GM12878 (cell line): Measurements from ENCODE around the gene WFS1. TPM values are rescaled to one million over a fixed set of nuclear protein-coding genes. Genes with fewer than 3 reads are reported as not detected.

ENCODE experiments used
- ATAC-seq: fragments of 200-7000 bp; cut with Tn5 transposase; 3 replicates; pipeline ENCODE4 v1.9.1; 2020; ENCODE audit warnings: mild to moderate bottlenecking, moderate library complexity
- BruUV-seq: library from RNA; stranded (reverse); fragments of 400-500 nt; replicated peaks from 2 replicates; lab custom pipeline; 2021; lab: Mats Ljungman, UMichigan
- CTCF ChIA-PET: fragments of 300-600 bp; sonication (Branson Sonifier 250); formaldehyde crosslinking; extraction: SDS; loops from one replicate; lab custom pipeline; 2021; ENCODE audit warnings: inconsistent platforms; lab: Yijun Ruan, JAX
- POLR2A ChIA-PET: fragments of 350-600 bp; formaldehyde crosslinking; extraction: SDS; loops from one replicate; lab custom pipeline; 2021; ENCODE audit warnings: inconsistent platforms; lab: Charles Lee
- RAD21 ChIA-PET: fragments of 300-600 bp; sonication (Branson Sonifier 250); formaldehyde crosslinking; loops from one replicate; lab custom pipeline; 2023; ENCODE audit warnings: antibody characterized with exemption; ENCODE audit not compliant: unreplicated experiment; lab: Charles Lee
- SMC1A ChIA-PET: fragments of 300-600 bp; sonication (Branson Sonifier 250); formaldehyde crosslinking; loops from one replicate; lab custom pipeline; 2023; ENCODE audit not compliant: unreplicated experiment, uncharacterized antibody; lab: Charles Lee
- DNase-seq: peaks from one replicate; pipeline ENCODE4 v3.0.0-alpha.2; 2011; ENCODE audit warnings: low read depth, low spot score
- FAIRE-seq: peaks from 3 replicates; lab custom pipeline; 2011; peaks lifted over from hg19 to GRCh38; lab: Jason Lieb, UNC
- H2AFZ ChIP-seq: 2 replicates; pipeline ENCODE4 v1.6.0; 2011; ENCODE audit warnings: low read depth, low read length, control low read depth; ENCODE audit not compliant: control insufficient read depth
- H3K27ac ChIP-seq: 2 replicates; pipeline ENCODE4 v1.5.1; 2011; ENCODE audit warnings: control low read depth; ENCODE audit not compliant: control insufficient read depth, insufficient read depth
- H3K27me3 ChIP-seq, 2 experiments: replicated peaks in 1 of 2; 2 replicates each; pipeline versions ENCODE4 v1.6.0 to v1.6.1; 2011; ENCODE audit warnings: low read length in 1 of 2; ENCODE audit not compliant: control insufficient read depth in 2 of 2, insufficient read depth in 2 of 2
- H3K36me3 ChIP-seq, 2 experiments: 2 replicates each; pipeline ENCODE4 v1.5.1; 2011; ENCODE audit warnings: low read length in 1 of 2; ENCODE audit not compliant: control insufficient read depth in 2 of 2, insufficient read depth in 2 of 2
- H3K4me1 ChIP-seq: 2 replicates; pipeline ENCODE4 v1.6.1; 2011; ENCODE audit warnings: mild to moderate bottlenecking, low read length, moderate library complexity, mixed read lengths; ENCODE audit not compliant: control insufficient read depth, insufficient read depth
- H3K4me2 ChIP-seq: 2 replicates; pipeline ENCODE4 v1.6.0; 2011; ENCODE audit warnings: control low read depth; ENCODE audit not compliant: control insufficient read depth, insufficient read depth
- H3K4me3 ChIP-seq: fragments of 200-600 bp; sonication (generic); 2 replicates; pipeline ENCODE4 v1.5.1; 2016
- H3K79me2 ChIP-seq: 2 replicates; pipeline ENCODE4 v1.6.0; 2011; ENCODE audit warnings: low read length; ENCODE audit not compliant: control insufficient read depth, insufficient read depth
- H3K9ac ChIP-seq: 2 replicates; pipeline ENCODE4 v1.8.0; 2011; ENCODE audit warnings: low read length, control low read depth, mixed read lengths; ENCODE audit not compliant: control insufficient read depth, insufficient read depth
- H3K9me3 ChIP-seq: replicated peaks from 3 replicates; pipeline ENCODE4 v1.5.1; 2011; ENCODE audit warnings: mild to moderate bottlenecking, low read length; ENCODE audit not compliant: control insufficient read depth, insufficient read depth
- H4K20me1 ChIP-seq: 2 replicates; pipeline ENCODE4 v1.6.0; 2011; ENCODE audit not compliant: control insufficient read depth, insufficient read depth
- CHD1 ChIP-seq: IDR thresholded peaks from 2 replicates; pipeline ENCODE4 v1.6.1; 2012; ENCODE audit warnings: low read depth, low read length, improper control_type of control experiment
- HDGF ChIP-seq: fragments of 450-650 bp; IDR thresholded peaks from 2 replicates; pipeline ENCODE4 v1.6.1; 2016; ENCODE audit warnings: antibody characterized with exemption
- IKZF2 ChIP-seq, 2 experiments: fragments of 450-650 bp; IDR thresholded peaks; 2 replicates each; pipeline ENCODE4 v1.6.1; 2017; ENCODE audit warnings: mild to moderate bottlenecking in 2 of 2, moderate library complexity in 2 of 2
- MXI1 ChIP-seq: fragments of 150-350 bp; IDR thresholded peaks from 2 replicates; pipeline ENCODE4 v1.6.1; 2011; ENCODE audit warnings: low read depth, mild to moderate bottlenecking, inconsistent platforms, low read length, improper control_type of control experiment
- SRF ChIP-seq, 2 experiments: IDR thresholded peaks; 2 replicates each; pipeline ENCODE4 v1.6.1; 2011; ENCODE audit warnings: low read depth in 2 of 2, low read length in 2 of 2, mild to moderate bottlenecking in 1 of 2, moderate library complexity in 1 of 2
- STAT3 ChIP-seq: IDR thresholded peaks from 2 replicates; pipeline ENCODE4 v1.6.1; 2011; ENCODE audit warnings: low read depth, low read length, improper control_type of control experiment
- WGBS: methylation state at CpG from one replicate; pipeline ENCODE4 v1.1.6; 2016; ENCODE audit warnings: low lambda C conversion rate; ENCODE audit not compliant: insufficient replicate concordance, insufficient coverage; ENCODE audit errors: missing lambda C conversion rate; 5-methylcytosine and 5-hydroxymethylcytosine counted together
- in situ Hi-C: fragments of 300-500 bp; cut with MboI; formaldehyde crosslinking; loops from 9 replicates; pipeline ENCODE4 v1.14.3; 2018; ENCODE audit warnings: mixed read lengths
- intact Hi-C: fragments of 100-400 bp; cut with micrococcal nuclease; formaldehyde crosslinking; loops from one replicate; pipeline ENCODE4 v1.14.2; 2022; ENCODE audit not compliant: unreplicated experiment
- polyA plus RNA-seq, 11 experiments: library from polyadenylated mRNA; depleted of rRNA in 4 of 11; unstranded in 6 of 11; stranded (reverse) in 5 of 11; fragments of >200 nt; fragmentation: Nextera tagmentation in 4 of 11; fragmentation: Illumina TruSeq in 1 of 11; extraction: Ambion mirVana in 4 of 11; extraction: Trizol in 1 of 11; gene quantifications; 1 replicate in 1 of 11; 2 replicates in 10 of 11; pipeline versions ENCODE4 v1.2.1 to v1.2.3, GENCODE V29; 2011 to 2016; ENCODE audit warnings: inconsistent platforms in 2 of 11, missing spikeins in 2 of 11, low read depth in 1 of 11
- total RNA-seq, 4 experiments: library from RNA; depleted of rRNA in 3 of 4; stranded (reverse); fragments of >200 nt in 3 of 4; fragmentation: Illumina TruSeq in 1 of 4; extraction: Trizol in 1 of 4; gene quantifications; 2 replicates each; pipeline versions ENCODE4 v1.2.1 to v1.2.3, GENCODE V29; 2013 to 2021
- TF ChIP-seq, protein P1 (sequence below): IDR thresholded peaks from 2 replicates; pipeline ENCODE4 v1.6.1; 2011; ENCODE audit warnings: low read depth, mild to moderate bottlenecking, low read length, moderate library complexity, borderline replicate concordance; ENCODE audit errors: extremely low read depth

Gene WFS1
- total and polyA plus RNA-seq, 10 of the 15 experiments (the other 5 are each of a cell fraction or from before 2014, with no cell fraction given), result 0.31 to 4.7 (median 2.0) TPM

DNA sequence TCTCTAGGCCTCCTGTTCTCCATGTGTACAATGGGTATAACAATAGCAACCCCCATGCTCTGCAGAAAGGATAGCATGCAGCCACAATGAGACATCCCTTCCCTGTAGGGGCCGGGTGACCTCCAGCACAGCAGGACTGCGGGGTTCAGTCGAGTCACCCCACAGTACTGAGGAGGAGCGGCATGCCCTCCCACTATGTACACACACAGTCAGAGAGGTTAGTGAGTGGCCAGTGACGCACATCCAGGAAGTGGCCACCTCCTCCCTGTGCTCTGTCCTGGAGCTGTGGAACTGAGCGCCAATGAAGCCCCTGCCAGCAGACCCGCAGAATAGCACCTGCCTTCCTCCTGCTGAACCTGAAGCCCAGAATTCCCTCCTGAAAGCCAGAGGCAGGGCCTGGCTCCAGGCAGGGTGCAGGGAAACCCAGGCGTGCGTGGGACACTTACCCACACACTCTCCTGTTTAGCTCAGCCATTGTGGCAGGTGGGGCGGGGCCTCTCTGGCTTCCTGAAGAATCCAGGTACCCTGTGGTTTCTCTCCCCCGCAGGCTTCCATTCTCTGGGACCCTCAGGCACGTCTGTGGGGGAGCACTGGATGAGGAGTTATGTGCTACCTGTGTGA, 50.0 kb downstream of the WFS1 start (continued):
- TF ChIP-seq MXI1 (no peak), CHD1 (no peak), IKZF2 (IDR thresholded peaks at IDR 0.05) (no peak), HDGF (no peak), SRF (IDR thresholded peaks at IDR 0.05; ENCODE audit: low read depth in 2 of 2, low read length in 2 of 2) (no peak)

DNA sequence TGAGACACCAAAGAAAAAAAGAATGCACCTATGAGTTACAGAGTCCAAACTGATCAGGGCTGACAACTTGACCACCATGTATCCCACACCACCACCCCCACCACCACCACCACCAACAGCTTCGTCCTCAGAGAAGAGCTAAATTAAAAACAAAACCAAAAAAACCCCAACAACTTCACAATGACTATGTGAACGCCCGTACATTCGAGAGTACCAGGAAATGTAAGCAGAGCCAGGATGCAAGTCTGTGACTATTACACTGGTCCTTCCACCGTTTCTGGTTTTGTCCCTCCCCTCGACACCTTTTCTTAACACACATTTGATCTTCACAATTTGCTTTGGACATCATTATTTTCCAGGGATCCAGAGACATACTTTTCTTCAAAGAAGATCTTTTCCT, 51.0 kb downstream of the WFS1 start:
- no peak overlapping the region for H3K4me2 ChIP-seq
- H3K4me1 ChIP-seq, result no peaks in the 10 kb centered on the region
- no peak for FAIRE-seq
- BruUV-seq, result no TSS peak
- H3K9me3 ChIP-seq, result no peaks in the 10 kb centered on the region; the same call in 2 of the 3 replicates
- ChIA-PET SMC1A (interaction anchor here (0.8 to 2.1 kb wide), 9 partner anchors 40 to 186 kb away, joined by 3 to 13 read pairs (median 4); no protein-coding TSS in a partner anchor), RAD21 (interaction anchor here (0.6 to 7.2 kb wide), 9 partner anchors 10 to 204 kb away, joined by 3 to 65 read pairs (median 4); partner anchors contain the start of gene WFS1), POLR2A (no interaction called here), CTCF (interaction anchor here (0.6 to 20.1 kb wide), 7 partner anchors 10 to 323 kb away, joined by 3 to 469 read pairs (median 11); partner anchors contain the start of gene WFS1)
- peaks cover 2 to 3% of the 10 kb centered on the region in 2 experiments; a peak in 3 of 4 replicates for H3K27me3 ChIP-seq
- no peaks in the 10 kb centered on the region for H3K79me2 ChIP-seq
- H3K36me3 ChIP-seq, result no peaks in the 10 kb centered on the region
- H4K20me1 ChIP-seq, result no peaks in the 10 kb centered on the region
- no peak for DNase-seq
- no peak overlapping the region for H3K4me3 ChIP-seq
- H3K27ac ChIP-seq, result no peak overlapping the region
- in situ Hi-C loops (no loop called here), intact Hi-C loops (no loop called here)
- no peak overlapping the region for H3K9ac ChIP-seq
- no peak overlapping the region for H2AFZ ChIP-seq
- peak; percentile 23 for ATAC-seq
- TF ChIP-seq, protein P1, sequence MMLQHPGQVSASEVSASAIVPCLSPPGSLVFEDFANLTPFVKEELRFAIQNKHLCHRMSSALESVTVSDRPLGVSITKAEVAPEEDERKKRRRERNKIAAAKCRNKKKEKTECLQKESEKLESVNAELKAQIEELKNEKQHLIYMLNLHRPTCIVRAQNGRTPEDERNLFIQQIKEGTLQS, result no peak
- no peak for TF ChIP-seq STAT3
- TF ChIP-seq, all 136 proteins: peak for 0
- under 1% methylated on average over 6 of the region's 6 CpGs for WGBS
